Muscle of back (tissue), 11 donors: Measurements from ENCODE around the gene EXOG. TPM values are rescaled to one million over a fixed set of nuclear protein-coding genes. Genes with fewer than 3 reads are reported as not detected.
"Not testable (repeated sequence)": the region's sequence is repeated elsewhere in the genome, so short reads cannot be mapped to it uniquely, and the experiment has no call there.

Source experiments
- DNase-seq, 3 donors: peaks; one replicate each; pipeline versions ENCODE4 v3.0.0 to v3.0.0-alpha.2; 2013
- polyA plus RNA-seq, 10 donors: library from polyadenylated mRNA; unstranded; fragments of 120-200 nt; gene quantifications; one replicate each; pipeline ENCODE4 v1.2.1, GENCODE V29; 2013; ENCODE audit not compliant: insufficient read length in 10 of 10

The EXOG gene
- polyA plus RNA-seq, 10 donors, result 10.9 to 26.4 (median 14.0) TPM

DNA sequence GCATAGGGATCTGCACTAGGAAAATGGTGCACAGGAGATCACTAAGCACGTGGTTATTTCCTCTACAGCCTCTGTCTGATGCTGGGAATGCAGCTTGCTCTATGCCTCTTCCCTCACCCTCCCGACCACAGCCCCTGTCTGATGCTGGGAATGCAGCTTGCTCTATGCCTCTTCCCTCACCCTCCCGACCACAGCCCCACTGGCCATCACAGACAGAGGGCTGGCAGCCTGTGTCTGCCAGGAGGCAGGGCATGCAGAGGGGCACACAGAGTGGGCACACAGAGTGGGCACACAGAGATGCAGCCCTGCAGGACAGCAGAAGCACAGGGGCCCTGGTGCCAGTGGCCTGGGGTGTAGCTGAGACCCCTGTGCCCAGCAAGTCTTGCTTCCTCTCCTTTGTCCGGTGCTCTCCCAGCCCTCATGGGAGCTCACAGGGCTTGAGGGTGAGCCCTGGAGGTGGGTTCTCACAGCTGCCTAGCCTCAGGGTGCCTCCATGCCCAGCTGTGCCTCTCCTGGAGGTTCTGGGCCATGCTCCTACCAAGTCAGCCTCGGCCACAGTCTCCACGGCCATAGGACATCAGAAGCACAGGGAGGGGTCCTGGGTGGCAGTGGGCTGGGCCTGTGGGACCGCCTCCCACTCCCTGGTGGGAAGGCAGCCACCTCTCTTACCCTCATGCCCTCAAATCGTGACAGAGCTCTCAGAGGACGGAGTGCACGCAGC lies 65.8 kb downstream of the EXOG start:
- DNase-seq, result no peak

DNA sequence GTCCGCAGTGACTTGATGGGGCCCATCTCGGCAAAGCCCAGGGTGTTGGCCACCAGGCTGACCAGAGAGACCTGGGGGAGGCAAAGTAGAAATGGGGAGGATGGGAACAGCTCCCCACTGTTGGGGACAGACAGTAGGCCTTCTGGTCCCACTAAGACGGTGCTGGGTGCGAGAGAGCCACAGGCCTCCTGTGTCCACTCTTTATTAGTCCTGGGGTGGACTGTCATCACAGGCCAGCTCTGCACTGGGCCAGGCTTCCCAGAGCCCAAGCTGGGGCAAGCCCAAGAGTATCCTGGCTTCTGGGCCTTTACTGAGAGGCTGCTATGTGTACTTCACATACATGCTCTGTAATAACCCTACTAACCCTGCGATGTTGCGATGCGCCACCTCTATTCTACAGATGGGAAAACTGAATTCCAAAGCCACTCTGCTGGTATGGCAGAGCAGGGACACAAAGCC lies 66.4 kb downstream of the EXOG start:
- DNase-seq, result no peak

DNA sequence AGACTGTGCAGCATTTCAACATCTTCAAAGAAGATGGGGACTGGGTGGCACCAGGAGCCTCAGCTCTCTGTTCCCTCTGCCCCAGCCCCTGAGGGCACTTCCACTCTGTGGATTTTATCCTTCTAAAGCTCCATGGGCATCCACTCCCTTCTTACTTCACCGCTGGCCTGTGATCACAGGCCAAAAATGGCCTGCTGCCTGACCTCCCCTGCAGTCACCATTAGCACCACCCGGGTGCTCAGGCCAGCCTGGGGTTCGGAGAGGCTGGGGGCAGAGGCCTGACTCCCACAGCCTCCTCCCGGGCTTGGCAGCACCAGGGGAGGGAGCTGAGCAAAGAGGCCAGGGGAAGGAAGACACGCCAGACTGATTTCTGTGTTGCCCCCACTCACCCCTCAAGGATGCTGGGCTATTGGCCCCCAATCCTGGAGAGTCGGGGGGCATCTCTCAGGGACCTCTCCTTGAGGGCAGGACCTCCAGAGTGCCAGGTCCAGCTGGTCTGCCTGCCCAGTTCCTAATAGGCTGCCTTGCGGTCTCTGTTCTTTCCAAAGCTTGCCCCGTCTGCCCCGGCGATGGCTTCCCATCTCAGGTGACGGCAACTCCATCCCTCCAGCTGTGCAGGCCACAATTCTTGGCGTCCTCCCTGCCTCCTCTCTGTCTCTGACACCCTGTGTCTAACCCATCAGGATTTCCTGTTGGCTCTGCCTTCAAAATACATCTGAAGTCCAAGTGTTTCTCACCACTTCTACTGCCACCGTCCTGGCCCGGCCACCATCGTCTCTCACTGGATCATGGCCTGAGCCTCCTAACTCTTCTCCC lies 67.1 kb downstream of the EXOG start:
- no peak for DNase-seq

DNA sequence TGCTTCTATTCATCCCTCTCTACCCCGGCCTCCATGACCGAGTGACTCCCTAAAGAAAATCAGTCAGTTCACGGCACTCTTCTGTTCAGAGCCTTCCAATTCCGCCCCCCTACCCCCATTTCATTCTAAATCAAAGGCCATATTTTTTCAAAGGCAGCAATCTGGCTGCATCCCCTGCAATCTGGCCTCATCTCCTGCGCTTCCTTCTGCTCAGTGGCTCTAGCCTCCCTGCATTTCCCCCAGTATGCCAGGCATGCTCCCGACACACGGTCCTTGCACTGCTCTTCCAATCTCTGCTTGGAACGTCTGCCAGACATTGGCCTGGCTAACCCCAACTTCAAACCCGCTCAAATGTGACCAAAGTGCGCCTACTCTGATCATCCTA lies 67.7 kb downstream of the EXOG start:
- no peak for DNase-seq

DNA sequence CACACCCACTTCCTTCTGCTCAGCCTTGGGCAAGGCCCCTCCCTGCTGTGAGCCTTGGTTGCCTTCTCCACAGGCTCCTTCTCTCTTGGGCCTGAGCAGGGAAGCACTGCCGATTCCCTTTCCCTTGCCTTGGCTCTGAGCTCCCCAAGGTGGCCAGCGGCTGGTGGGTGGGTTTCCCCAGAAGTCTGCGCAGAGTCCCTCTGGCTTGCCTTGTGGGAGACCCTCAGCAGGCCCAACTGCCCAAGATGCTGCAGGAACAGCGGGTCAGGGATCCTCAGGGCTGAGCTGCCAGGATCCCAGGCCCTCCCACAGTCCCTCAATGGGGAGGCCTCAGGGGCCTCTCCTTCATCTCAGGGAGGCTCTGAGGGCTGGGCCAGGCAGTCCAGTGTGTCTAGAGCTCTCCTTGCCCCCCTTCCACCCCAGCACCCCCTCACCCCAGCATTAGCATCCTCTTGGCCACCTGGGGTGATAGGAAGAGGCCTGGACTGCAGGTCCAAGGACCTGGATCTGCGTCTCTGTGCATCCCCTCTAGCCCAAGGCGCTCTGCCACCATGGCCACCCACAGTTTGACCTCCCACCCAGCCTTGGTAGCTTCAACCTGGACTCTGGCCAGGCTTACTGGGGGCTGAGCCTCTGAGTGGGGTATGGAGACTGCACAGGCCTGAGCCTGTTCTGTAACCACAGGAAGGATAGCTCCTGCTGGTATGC lies 68.6 kb downstream of the EXOG start:
- DNase-seq, result no peak

DNA sequence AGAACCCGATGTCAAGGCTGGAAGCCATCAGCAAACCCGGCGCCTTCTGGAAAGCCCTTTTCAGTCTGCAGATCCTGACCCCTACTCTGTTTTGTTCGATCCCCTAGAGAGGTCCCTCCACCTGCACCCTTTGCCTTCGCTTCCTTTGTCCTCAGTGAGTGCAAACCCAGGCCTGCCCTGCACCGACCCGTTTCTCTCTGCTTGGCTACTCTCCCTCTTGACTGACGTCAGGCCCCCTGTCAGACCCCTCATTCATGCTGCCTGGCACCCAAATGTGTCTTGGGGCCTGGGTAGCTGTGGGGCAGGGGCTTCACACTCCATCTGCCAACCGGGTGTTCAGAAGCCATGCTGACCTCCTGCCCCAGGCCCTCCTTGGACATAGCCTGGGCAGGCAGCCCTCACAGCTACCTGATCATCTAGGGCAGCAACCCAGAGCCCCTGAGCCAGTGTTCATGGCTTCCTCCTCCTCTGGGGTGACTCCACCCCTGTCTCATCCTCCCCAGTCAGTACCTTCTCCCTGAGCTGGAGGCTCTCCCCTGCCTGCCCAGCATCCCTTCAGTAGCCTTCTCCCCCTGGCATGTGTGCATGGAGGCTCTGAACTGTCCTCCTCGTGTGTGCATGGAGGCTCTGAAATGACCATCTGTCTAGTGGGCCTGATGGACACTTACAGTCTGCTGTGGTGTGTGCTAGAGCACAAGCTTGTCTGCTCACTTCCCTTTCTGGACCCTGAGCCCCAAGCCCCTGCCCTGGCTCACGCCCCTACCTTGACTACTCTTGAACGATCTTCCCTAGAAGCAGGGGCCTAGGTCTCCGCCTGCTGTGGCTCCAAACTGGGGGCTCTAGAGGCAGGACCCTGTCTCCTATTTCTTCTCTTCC lies 69.4 kb downstream of the EXOG start:
- no peak for DNase-seq

DNA sequence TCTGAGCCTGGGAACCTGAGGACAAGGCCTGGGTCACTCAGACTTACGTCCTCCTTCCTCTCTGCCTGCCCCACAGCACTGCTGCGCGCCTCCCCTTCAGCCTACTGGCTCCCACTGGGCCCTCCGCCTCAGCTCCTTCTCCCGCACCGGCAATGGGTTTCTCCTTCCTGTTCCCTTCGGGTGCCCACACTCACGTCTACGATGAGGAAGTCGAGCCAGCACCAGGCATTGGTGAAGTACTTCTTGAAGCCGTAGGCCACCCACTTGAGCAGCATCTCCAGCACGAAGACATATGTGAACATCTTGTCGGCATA lies 70.0 kb downstream of the EXOG start:
- DNase-seq, result no peak

DNA sequence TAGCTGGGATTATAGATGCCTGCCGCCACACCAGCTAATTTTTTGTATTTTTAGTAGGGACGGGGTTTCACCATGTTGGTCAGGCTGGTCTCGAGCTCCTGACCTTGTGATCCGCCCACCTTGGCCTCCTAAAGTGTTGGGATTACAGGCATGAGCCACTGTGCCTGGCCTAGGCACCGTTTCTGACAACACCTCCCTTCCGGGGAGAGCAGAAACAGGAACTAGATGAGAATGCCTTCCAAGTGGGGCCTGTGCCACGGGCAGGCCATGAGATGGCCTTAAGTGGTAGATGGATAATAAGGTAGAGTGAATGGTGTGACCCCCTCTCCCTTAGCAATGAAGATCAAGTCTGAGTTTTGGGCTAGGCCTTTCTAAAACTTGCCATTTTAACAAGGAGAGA lies 70.7 kb downstream of the EXOG start:
- DNase-seq, result not testable (repeated sequence)

DNA sequence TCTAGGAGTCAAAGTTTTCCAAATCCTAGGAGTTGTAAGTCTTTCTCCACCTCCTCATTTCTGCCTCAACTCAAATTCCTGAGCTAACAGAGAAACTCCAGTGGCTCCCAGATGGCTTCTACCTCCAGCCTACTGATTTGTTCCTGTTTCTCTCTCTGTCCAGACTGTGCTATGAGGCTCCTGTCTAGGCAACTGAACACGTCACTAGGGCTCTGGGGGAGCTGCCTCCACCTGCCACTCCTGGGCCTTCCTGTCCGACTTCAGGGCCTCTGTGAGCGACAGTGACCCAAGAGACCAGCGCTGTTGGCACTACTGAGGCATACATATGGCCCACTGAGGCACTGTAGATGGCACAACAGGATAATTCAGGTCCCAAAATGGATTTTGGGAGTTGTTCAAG lies 71.4 kb downstream of the EXOG start:
- no peak for DNase-seq

DNA sequence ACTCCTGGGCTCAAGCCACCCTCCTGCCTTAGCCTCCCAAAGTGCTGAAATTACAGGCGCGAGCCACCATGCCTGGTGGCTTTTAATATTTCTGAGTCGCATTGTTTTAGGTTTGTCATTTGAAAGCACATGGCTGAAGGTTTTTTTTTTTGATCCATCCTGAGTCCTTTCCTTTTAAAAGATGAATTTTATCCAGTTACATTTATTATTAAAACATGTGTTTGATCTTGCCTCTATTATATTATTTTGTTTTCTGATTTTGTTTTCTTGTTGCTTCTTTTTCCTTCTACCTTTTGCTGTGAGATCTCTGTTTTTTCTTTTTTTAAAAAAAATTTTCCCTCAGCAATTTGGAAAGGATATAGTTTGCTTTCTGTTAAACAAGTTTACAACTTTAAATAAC lies 77.0 kb downstream of the EXOG start:
- no peak for DNase-seq

DNA sequence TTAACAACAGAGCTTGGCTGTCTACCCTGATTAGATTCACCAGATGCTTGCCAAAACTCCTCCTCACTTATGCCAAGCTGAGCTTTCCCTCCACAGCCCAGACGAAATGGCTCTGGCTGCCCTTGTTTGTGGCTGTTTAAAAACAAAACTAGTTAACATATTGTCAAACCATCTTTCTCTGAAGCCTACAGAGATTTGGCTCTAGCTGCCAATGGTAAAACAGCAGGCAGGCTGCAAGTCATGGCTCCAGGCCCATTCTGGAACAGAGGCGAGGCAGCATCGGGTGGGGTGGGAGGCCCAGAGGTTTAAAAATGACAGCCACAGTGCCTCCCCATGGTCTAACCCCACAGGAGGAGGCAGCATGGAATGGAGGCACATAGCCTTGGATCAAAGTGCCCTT lies 77.4 kb downstream of the EXOG start:
- no peak for DNase-seq

DNA sequence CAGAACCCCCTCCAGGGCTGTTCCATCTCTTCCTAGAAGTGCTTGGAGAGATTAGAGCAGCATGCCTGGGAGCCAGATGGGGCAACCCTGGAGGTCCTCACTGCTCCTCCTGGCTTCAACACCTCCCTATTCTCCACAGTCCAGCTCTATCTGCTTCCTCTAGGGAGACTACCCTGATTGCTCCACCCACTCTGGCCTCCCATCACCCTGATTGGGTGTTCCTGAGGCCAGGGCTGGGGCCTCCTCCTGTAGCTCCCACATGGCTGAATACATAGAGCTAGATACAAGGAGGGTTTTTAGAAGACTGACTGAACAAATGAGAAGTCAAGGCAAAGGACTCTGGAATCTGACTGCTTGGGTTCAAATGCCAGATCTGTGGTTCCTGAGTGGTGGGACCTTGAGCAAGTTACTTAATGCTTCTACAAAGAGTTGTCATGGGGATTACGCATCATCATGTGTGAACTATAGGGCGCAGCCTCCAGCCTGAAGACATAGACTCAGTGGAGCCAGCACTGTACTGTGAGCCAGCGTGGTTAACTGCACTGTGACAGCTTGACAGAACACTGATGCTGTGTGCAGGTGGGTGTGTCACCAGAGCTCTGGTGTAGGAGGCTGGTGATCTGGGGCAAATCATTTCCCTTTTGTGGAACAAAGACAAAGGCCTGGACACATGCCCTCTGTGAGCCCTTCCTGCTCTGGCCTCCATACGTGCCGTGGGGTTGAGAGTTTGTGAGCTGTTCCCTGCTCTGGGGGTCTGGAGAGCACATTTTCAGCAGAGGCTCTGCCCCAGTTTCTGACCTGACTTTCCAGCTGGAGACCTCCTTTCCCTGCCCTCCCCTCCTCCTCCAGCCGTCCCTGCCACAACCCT lies 78.5 kb downstream of the EXOG start:
- DNase-seq, result no peak

DNA sequence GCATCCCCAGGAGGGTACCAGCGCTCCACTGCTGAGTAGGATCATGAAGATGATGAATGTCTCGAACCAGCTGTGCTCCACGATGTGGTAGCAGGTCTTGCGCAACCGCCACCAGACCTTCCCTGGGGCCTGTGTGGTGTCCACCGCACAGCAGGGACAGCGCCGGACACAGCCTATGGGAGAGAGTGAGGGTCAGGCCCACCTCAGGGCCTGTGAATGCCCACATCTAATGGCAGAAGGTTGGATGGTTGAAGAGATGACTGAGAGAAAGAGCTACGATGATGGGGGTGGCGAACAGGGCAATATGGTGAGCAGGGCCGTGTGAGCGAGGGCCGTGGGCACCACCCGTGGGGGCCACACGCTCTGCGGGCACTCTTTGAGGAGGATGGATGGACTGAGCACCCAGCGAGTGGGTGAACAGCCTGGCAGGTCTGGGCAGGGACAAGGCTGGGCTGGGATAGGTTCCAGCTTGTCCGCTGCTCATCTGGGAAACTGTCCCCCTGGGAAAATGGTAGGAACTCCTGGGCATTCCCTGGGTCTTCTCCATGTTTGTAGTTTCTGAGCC lies 79.2 kb downstream of the EXOG start:
- no peak for DNase-seq

Other genes with a start within 250 kb of the EXOG start
- gene SLC22A13, start 230.5 kb upstream of the EXOG start, polyA plus RNA-seq, result under 1 TPM in 7 of 10 donors, not detected in 3; 0.08 to 0.26 (median 0.18) TPM
- gene SLC22A14, start 214.0 kb upstream of the EXOG start, polyA plus RNA-seq, result under 1 TPM in 9 of 10 donors, not detected in 1; 0.11 to 0.28 (median 0.17) TPM
- 1 to 10 TPM; 2.5 to 5.3 (median 3.3) TPM for gene XYLB, start 149.6 kb upstream of the EXOG start, polyA plus RNA-seq
- 10 to 100 TPM; 11.1 to 16.4 (median 12.6) TPM for gene ACVR2B, start 42.5 kb upstream of the EXOG start, polyA plus RNA-seq
- 1 to 10 TPM; 3.0 to 8.0 (median 4.7) TPM for gene SCN5A, start 153.3 kb downstream of the EXOG start, polyA plus RNA-seq